GM23248 (cell line): ENCODE measurements around the gene BOD1L2. TPM values are rescaled to one million over a fixed set of nuclear protein-coding genes. Genes with fewer than 3 reads are reported as not detected.

Experiments used
- DNase-seq: peaks from one replicate; pipeline ENCODE4 v3.0.0-alpha.2; 2015
- H2AFZ ChIP-seq: fragments of 200-600 bp; sonication (generic); 2 replicates; pipeline ENCODE4 v1.6.1; 2016; ENCODE audit warnings: antibody characterized with exemption
- H3F3A ChIP-seq: fragments of 200-600 bp; sonication (generic); 2 replicates; pipeline ENCODE4 v1.6.1; 2016; ENCODE audit warnings: mild to moderate bottlenecking, antibody characterized with exemption, mixed run types; ENCODE audit not compliant: insufficient read depth
- H3K27ac ChIP-seq: fragments of 200-600 bp; sonication (generic); 2 replicates; pipeline ENCODE4 v1.5.1; 2016; ENCODE audit warnings: mild to moderate bottlenecking
- H3K27me3 ChIP-seq: fragments of 200-600 bp; sonication (generic); replicated peaks from 2 replicates; pipeline ENCODE4 v1.6.1; 2016; ENCODE audit warnings: mild to moderate bottlenecking; ENCODE audit not compliant: insufficient read depth
- H3K36me3 ChIP-seq: fragments of 200-600 bp; sonication (generic); 2 replicates; pipeline ENCODE4 v1.6.1; 2016; ENCODE audit warnings: low read depth, mild to moderate bottlenecking
- H3K4me1 ChIP-seq: fragments of 200-600 bp; sonication (generic); 2 replicates; pipeline ENCODE4 v1.6.1; 2016; ENCODE audit warnings: mild to moderate bottlenecking; ENCODE audit not compliant: insufficient read depth
- H3K4me2 ChIP-seq: fragments of 200-600 bp; sonication (generic); one replicate; pipeline ENCODE4 v1.6.1; 2016; ENCODE audit warnings: mild to moderate bottlenecking; ENCODE audit not compliant: unreplicated experiment
- H3K4me3 ChIP-seq: fragments of 200-600 bp; sonication (generic); 2 replicates; pipeline ENCODE4 v1.5.1; 2016; ENCODE audit warnings: mild to moderate bottlenecking
- H3K79me2 ChIP-seq: fragments of 200-600 bp; sonication (generic); 2 replicates; pipeline ENCODE4 v1.6.1; 2016; ENCODE audit warnings: mild to moderate bottlenecking; ENCODE audit not compliant: insufficient read depth
- H3K9ac ChIP-seq: fragments of 200-600 bp; sonication (generic); 2 replicates; pipeline ENCODE4 v1.6.1; 2016; ENCODE audit warnings: mild to moderate bottlenecking
- H3K9me2 ChIP-seq: fragments of 200-600 bp; sonication (generic); 2 replicates; pipeline ENCODE4 v1.6.1; 2016; ENCODE audit warnings: mixed run types, mild to moderate bottlenecking, moderate library complexity; ENCODE audit not compliant: insufficient read depth
- H3K9me3 ChIP-seq: fragments of 200-600 bp; sonication (generic); one replicate; pipeline ENCODE4 v1.6.1; 2017; ENCODE audit warnings: low read depth
- H4K20me1 ChIP-seq: fragments of 200-600 bp; sonication (generic); 2 replicates; pipeline ENCODE4 v1.6.0; 2016; ENCODE audit not compliant: insufficient read depth
- EZH2 ChIP-seq: fragments of 200-600 bp; sonication (generic); IDR thresholded peaks from 2 replicates; pipeline ENCODE4 v1.6.1; 2018; ENCODE audit warnings: antibody characterized with exemption, mild to moderate bottlenecking; ENCODE audit not compliant: insufficient read depth, poor library complexity, severe bottlenecking
- EZH2phosphoT487 ChIP-seq: fragments of 200-600 bp; sonication (generic); IDR thresholded peaks from 2 replicates; pipeline ENCODE4 v1.6.1; 2018; ENCODE audit warnings: antibody characterized with exemption, moderate library complexity, mild to moderate bottlenecking, low read depth; ENCODE audit not compliant: insufficient read depth
- WGBS, 2 experiments: methylation state at CpG; one replicate each; pipeline ENCODE4 v1.1.6; 2015 to 2017; ENCODE audit warnings: low lambda C conversion rate in 2 of 2, low coverage in 1 of 2; ENCODE audit errors: missing lambda C conversion rate in 2 of 2; 5-methylcytosine and 5-hydroxymethylcytosine counted together
- in situ Hi-C: fragments of 300-500 bp; cut with MboI; formaldehyde crosslinking; loops from 2 replicates; pipeline ENCODE4 v1.15.0; 2020
- polyA plus RNA-seq: library from polyadenylated mRNA; unstranded; fragments of >200 nt; fragmentation: Nextera tagmentation; extraction: Ambion mirVana; gene quantifications from 2 replicates; pipeline ENCODE4 v1.2.1, GENCODE V29; 2016
- total RNA-seq: library from RNA; depleted of rRNA; stranded (reverse); fragments of >200 nt; shearing (Covaris generic); gene quantifications from 2 replicates; pipeline ENCODE4 v1.2.3, GENCODE V29; 2014

BOD1L2 gene
- total and polyA plus RNA-seq, 2 experiments from 2014 or later = not detected

GRCh38 chr18:57116598-57117132 lies 30.2 kb upstream of the BOD1L2 start:
- 20 to 24% methylated on average over 6 to 7 of the region's 7 CpGs for WGBS, 2 experiments
- H3K4me2 ChIP-seq = no peak overlapping the region
- no peaks in the 10 kb centered on the region for H3K4me1 ChIP-seq
- no peaks in the 10 kb centered on the region for H3K79me2 ChIP-seq
- no peak overlapping the region for H2AFZ ChIP-seq
- peaks cover 14% of the 10 kb centered on the region for H3K27me3 ChIP-seq
- H3K9me3 ChIP-seq = no peaks in the 10 kb centered on the region
- H3K9me2 ChIP-seq = no peaks in the 10 kb centered on the region
- TF ChIP-seq EZH2phosphoT487 (no peak), EZH2 (no peak)
- no peak overlapping the region for H3K4me3 ChIP-seq
- no peaks in the 10 kb centered on the region for H3F3A ChIP-seq
- no peaks in the 10 kb centered on the region for H4K20me1 ChIP-seq
- in situ Hi-C loops = no loop called here
- H3K36me3 ChIP-seq = no peaks in the 10 kb centered on the region
- no peak overlapping the region for H3K9ac ChIP-seq
- H3K27ac ChIP-seq = no peak overlapping the region
- DNase-seq = no peak

- no peaks in the 10 kb centered on the region for H3K9me2 ChIP-seq
- H3K36me3 ChIP-seq = no peaks in the 10 kb centered on the region
- no peak overlapping the region for H3K27ac ChIP-seq
- no peak for DNase-seq
- H3F3A ChIP-seq = no peaks in the 10 kb centered on the region
- H3K9ac ChIP-seq = no peak overlapping the region
- 9 to 11% methylated on average over 27 to 32 of the region's 33 CpGs for WGBS, 2 experiments
- H3K27me3 ChIP-seq = peaks cover 24% of the 10 kb centered on the region
- H3K4me2 ChIP-seq = no peak overlapping the region
- H2AFZ ChIP-seq = no peak overlapping the region
- no peaks in the 10 kb centered on the region for H3K9me3 ChIP-seq
- in situ Hi-C loops = no loop called here
- no peak for TF ChIP-seq EZH2
- TF ChIP-seq EZH2phosphoT487 = no peak
- no peaks in the 10 kb centered on the region for H3K79me2 ChIP-seq
- no peak overlapping the region for H3K4me3 ChIP-seq
- no peaks in the 10 kb centered on the region for H4K20me1 ChIP-seq
- no peaks in the 10 kb centered on the region for H3K4me1 ChIP-seq
These were observed 25.3 kb upstream of the BOD1L2 start for GRCh38 chr18:57121542-57122112.

GRCh38 chr18:57122936-57123510 lies 23.9 kb upstream of the BOD1L2 start:
- H3K4me3 ChIP-seq = no peak overlapping the region
- in situ Hi-C loops = no loop called here
- H3F3A ChIP-seq = no peaks in the 10 kb centered on the region
- H4K20me1 ChIP-seq = no peaks in the 10 kb centered on the region
- no peaks in the 10 kb centered on the region for H3K36me3 ChIP-seq
- no peak overlapping the region for H3K9ac ChIP-seq
- H3K4me2 ChIP-seq = no peak overlapping the region
- no peaks in the 10 kb centered on the region for H3K4me1 ChIP-seq
- H3K79me2 ChIP-seq = no peaks in the 10 kb centered on the region
- H3K9me2 ChIP-seq = no peaks in the 10 kb centered on the region
- H2AFZ ChIP-seq = no peak overlapping the region
- no peak for TF ChIP-seq EZH2phosphoT487
- no peak for TF ChIP-seq EZH2
- H3K27me3 ChIP-seq = peaks cover 24% of the 10 kb centered on the region
- 3 to 7% methylated on average over 6 of the region's 6 CpGs for WGBS, 2 experiments
- H3K9me3 ChIP-seq = no peaks in the 10 kb centered on the region
- no peak for DNase-seq
- no peak overlapping the region for H3K27ac ChIP-seq

GRCh38 chr18:57125627-57126026 lies 21.3 kb upstream of the BOD1L2 start:
- H3K79me2 ChIP-seq = no peaks in the 10 kb centered on the region
- DNase-seq = no peak
- no peak overlapping the region for H3K4me2 ChIP-seq
- H3K36me3 ChIP-seq = no peaks in the 10 kb centered on the region
- peaks cover 20% of the 10 kb centered on the region for H3K27me3 ChIP-seq
- no peaks in the 10 kb centered on the region for H3K4me1 ChIP-seq
- H3K27ac ChIP-seq = no peak overlapping the region
- H3K4me3 ChIP-seq = no peak overlapping the region
- H3K9me3 ChIP-seq = no peaks in the 10 kb centered on the region
- in situ Hi-C loops = no loop called here
- H2AFZ ChIP-seq = no peak overlapping the region
- H3F3A ChIP-seq = no peaks in the 10 kb centered on the region
- no peaks in the 10 kb centered on the region for H3K9me2 ChIP-seq
- 4 to 15% methylated on average over 5 of the region's 5 CpGs for WGBS, 2 experiments
- TF ChIP-seq EZH2 (no peak), EZH2phosphoT487 (no peak)
- no peaks in the 10 kb centered on the region for H4K20me1 ChIP-seq
- H3K9ac ChIP-seq = no peak overlapping the region
